Tibial artery (tissue), 4 donors: ENCODE data around the gene FGFBP1.

Source experiments
- DNase-seq, 2 donors: peaks; one replicate each; pipeline ENCODE4 v3.0.0-alpha.2; 2019
- H3K27ac ChIP-seq, 2 donors: fragments of 200-600 bp; sonication (generic) in 1 of 2; 1 replicate in 1 of 2; 2 replicates in 1 of 2; pipeline ENCODE4 v1.5.1; 2018 to 2019; ENCODE audit warnings: mild to moderate bottlenecking in 1 of 2
- H3K27me3 ChIP-seq, 2 donors: fragments of 200-600 bp; sonication (generic) in 1 of 2; one replicate each; pipeline versions ENCODE4 v1.5.1 to v1.6.0; 2016 to 2019
- H3K36me3 ChIP-seq, 3 donors: fragments of 200-600 bp; sonication (generic) in 2 of 3; one replicate each; pipeline ENCODE4 v1.5.1; 2016 to 2019; ENCODE audit warnings: mild to moderate bottlenecking in 2 of 3
- H3K4me1 ChIP-seq, 4 donors: fragments of 200-600 bp; sonication (generic) in 2 of 4; 1 replicate in 3 of 4; 2 replicates in 1 of 4; pipeline ENCODE4 v1.5.1; 2016 to 2019
- H3K4me3 ChIP-seq, 2 donors: fragments of 200-600 bp; sonication (generic) in 1 of 2; 1 replicate in 1 of 2; 2 replicates in 1 of 2; pipeline ENCODE4 v1.5.1; 2018 to 2019; ENCODE audit warnings: mild to moderate bottlenecking in 2 of 2
- H3K9me3 ChIP-seq, 3 donors: fragments of 200-600 bp; sonication (generic) in 1 of 3; one replicate each; pipeline ENCODE4 v1.5.1; 2016 to 2019
- intact Hi-C: fragments of 100-400 bp; cut with DNase I; formaldehyde crosslinking; loops from one replicate; pipeline ENCODE4 v1.15.0; 2023; ENCODE audit warnings: low total_unique reads
- TF ChIP-seq, protein P1 (sequence below), 2 experiments: fragments of 200-600 bp in 1 of 2; fragments of 450-650 bp in 1 of 2; IDR thresholded peaks; one replicate each; pipeline ENCODE4 v1.5.1; 2017 to 2019; ENCODE audit warnings: antibody characterized with exemption in 2 of 2, mild to moderate bottlenecking in 1 of 2, moderate library complexity in 1 of 2

FGFBP1 gene

DNA sequence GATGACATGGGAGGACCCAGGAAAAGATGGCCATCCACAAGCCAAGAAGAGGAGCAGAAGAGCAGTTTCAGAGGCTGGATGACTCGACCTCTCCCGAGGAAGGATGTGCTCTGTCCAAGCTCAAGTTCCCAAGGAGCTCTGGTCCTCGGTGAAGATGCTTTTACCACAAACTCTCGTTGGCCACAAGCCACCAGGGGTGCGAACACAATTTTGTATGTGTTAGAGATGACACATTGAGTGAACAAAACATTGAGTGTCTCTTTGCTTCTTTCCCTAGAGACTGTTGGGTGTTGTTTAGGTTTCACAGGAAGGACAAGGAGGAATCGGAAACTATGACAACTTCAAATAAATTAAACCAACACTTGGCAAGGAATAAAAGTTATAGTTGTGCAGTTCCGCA is 26.3 kb downstream of the FGFBP1 start:
- Histone ChIP-seq H3K27me3 (peaks cover 0 to 3% of the 10 kb centered on the region in 2 donors), H3K4me3 (no peak overlapping the region), H3K4me1 (no peaks in the 10 kb centered on the region), H3K27ac (no peak overlapping the region), H3K9me3 (no peaks in the 10 kb centered on the region), H3K36me3 (no peaks in the 10 kb centered on the region)
- no peak for DNase-seq
- intact Hi-C loops: no loop called here
- TF ChIP-seq, protein P1, sequence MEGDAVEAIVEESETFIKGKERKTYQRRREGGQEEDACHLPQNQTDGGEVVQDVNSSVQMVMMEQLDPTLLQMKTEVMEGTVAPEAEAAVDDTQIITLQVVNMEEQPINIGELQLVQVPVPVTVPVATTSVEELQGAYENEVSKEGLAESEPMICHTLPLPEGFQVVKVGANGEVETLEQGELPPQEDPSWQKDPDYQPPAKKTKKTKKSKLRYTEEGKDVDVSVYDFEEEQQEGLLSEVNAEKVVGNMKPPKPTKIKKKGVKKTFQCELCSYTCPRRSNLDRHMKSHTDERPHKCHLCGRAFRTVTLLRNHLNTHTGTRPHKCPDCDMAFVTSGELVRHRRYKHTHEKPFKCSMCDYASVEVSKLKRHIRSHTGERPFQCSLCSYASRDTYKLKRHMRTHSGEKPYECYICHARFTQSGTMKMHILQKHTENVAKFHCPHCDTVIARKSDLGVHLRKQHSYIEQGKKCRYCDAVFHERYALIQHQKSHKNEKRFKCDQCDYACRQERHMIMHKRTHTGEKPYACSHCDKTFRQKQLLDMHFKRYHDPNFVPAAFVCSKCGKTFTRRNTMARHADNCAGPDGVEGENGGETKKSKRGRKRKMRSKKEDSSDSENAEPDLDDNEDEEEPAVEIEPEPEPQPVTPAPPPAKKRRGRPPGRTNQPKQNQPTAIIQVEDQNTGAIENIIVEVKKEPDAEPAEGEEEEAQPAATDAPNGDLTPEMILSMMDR (IDR thresholded peaks at IDR 0.05): no peak

DNA sequence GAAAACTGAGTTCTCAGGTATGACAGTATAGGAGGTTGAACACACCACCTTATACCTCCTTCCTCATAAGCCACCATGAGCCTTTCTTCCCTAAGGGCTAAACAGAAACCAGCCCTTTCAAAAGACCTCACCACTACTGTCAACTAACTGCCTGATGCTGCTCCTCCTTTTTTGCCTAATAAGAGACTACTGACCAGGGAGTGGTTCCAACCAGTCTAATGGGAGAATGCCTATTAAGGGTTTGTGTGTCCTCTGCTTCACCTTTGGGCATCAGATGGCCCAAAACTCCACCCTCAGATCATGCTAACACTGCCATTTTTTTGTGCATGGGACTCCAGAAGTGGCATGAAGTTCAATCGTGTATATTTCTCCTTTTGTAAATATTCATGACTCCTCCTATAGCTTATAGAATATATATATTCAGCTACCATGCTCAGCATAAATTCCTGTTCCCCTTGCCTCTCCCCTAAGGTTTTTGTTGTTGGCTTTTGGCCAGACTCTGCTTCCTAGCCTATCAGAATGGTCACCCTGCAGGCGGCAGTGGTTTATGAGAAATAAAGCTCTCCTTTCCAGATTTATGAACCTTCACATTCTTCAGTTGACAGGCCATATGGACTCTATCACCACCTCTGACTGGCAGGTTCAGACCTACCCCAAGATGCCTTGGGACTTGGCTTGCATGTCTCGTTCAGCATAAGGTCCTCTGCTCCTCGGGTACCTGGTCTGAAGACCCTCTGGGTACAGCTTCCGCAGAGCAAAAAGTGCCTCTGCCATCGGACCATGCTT is 28.2 kb downstream of the FGFBP1 start:
- Histone ChIP-seq H3K27ac (no peak overlapping the region), H3K4me1 (no peaks in the 10 kb centered on the region), H3K27me3 (peaks cover 0 to 5% of the 10 kb centered on the region in 2 donors), H3K36me3 (no peaks in the 10 kb centered on the region), H3K4me3 (no peak overlapping the region), H3K9me3 (no peaks in the 10 kb centered on the region)
- TF ChIP-seq, protein P1 (IDR thresholded peaks at IDR 0.05): no peak
- no peak for DNase-seq
- intact Hi-C loops: no loop called here

DNA sequence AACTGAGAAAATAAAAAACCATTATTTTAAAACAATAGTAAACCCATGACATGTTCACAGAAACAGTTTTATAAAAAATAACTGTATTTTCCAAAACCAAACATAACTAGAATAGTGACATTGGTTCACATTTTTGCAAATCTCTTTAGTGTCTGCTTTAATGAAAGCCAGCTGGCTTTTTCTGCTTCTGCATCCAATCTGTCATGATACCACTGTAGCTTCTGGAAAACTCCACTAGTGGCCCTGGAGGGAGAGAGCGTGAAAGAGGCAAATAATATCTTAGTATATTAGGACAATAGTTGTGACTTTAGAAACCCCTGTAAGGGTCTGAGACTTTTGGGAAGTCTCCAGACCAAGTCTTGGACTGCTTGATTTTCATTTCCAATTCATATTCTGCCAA is 31.1 kb downstream of the FGFBP1 start:
- Histone ChIP-seq H3K27ac (no peak overlapping the region), H3K4me3 (no peak overlapping the region), H3K4me1 (no peaks in the 10 kb centered on the region), H3K9me3 (no peaks in the 10 kb centered on the region), H3K27me3 (peaks cover 0 to 5% of the 10 kb centered on the region in 2 donors), H3K36me3 (no peaks in the 10 kb centered on the region)
- no peak for DNase-seq
- TF ChIP-seq, protein P1 (IDR thresholded peaks at IDR 0.05): no peak
- intact Hi-C loops: no loop called here

DNA sequence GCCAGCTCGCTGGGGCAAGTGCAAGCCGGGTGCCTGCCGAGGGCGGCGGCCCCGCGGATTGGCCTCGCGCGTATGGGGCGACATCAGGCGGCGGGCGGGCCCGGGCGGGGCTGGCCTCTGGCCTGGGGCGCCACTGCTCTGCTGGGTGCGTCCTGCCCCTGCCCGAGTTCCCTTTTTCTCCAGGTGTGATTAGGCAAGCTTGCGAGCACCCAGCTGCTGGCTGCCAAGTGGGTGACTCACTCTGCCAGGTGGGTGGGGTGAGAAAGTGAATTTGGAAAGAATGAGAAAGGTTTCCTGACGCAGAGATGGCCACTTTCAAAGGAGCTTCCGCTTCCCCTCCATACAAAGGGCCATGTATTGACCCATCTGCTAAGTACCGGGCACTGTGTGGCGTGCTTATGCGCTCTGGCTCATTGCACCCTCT is 32.5 kb downstream of the FGFBP1 start:
- TF ChIP-seq, protein P1 (IDR thresholded peaks at IDR 0.05): no peak
- no peaks in the 10 kb centered on the region for H3K4me1 ChIP-seq
- intact Hi-C loops: no loop called here
- peaks cover 0 to 5% of the 10 kb centered on the region in 2 donors for H3K27me3 ChIP-seq
- H3K36me3 ChIP-seq: no peaks in the 10 kb centered on the region
- DNase-seq: no peak
- no peaks in the 10 kb centered on the region for H3K9me3 ChIP-seq
- H3K27ac ChIP-seq: no peak overlapping the region
- no peak overlapping the region for H3K4me3 ChIP-seq

DNA sequence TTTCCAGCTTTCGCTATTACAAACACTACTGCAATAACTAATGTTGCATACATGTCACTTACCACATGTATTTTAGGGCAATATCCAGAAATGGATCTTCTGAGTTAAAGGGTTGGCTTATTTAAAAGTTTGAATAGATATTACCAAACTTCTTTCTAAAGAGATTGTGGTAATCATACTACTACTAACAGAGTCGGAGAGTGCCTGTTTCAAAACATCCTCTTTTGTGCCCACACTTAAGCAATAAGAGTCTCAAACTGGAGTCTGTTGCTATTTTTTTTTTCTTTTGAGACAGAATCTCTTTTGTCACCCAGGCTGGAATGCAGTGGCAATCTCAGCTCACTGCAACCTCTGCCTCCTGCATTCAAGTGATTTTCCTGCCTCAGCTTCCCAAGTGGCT is 35.8 kb downstream of the FGFBP1 start:
- H3K4me3 ChIP-seq: no peak overlapping the region
- H3K27me3 ChIP-seq: peaks cover 0 to 5% of the 10 kb centered on the region in 2 donors
- no peaks in the 10 kb centered on the region for H3K36me3 ChIP-seq
- DNase-seq: no peak
- H3K4me1 ChIP-seq: no peaks in the 10 kb centered on the region
- TF ChIP-seq, protein P1 (IDR thresholded peaks at IDR 0.05): no peak
- intact Hi-C loops: no loop called here
- H3K9me3 ChIP-seq: no peaks in the 10 kb centered on the region
- H3K27ac ChIP-seq: no peak overlapping the region
